SK-N-SH treated with all-trans-retinoic acid at 6 μM for 48 hours (cell line): ENCODE measurements around the gene MYLK.

Experiments
- RARB ChIP-seq: fragments of 250-450 bp; sonication (Bioruptor Pico); IDR thresholded peaks from 2 replicates; pipeline ENCODE4 v1.8.0; 2021; ENCODE audit warnings: mild to moderate bottlenecking, moderate library complexity
- TCF4 ChIP-seq: fragments of 250-450 bp; sonication (Bioruptor Pico); IDR thresholded peaks from 2 replicates; pipeline ENCODE4 v1.8.0; 2021; ENCODE audit warnings: mild to moderate bottlenecking, moderate library complexity, borderline replicate concordance
- ZFP30 ChIP-seq: fragments of 450-650 bp; formaldehyde crosslinking; IDR thresholded peaks from 2 replicates; pipeline ENCODE4 v1.5.0; 2022; ENCODE audit warnings: mild to moderate bottlenecking, moderate library complexity
- ZNF8 ChIP-seq: fragments of 450-650 bp; formaldehyde crosslinking; IDR thresholded peaks from 2 replicates; pipeline ENCODE4 v1.5.0; 2020; ENCODE audit warnings: mild to moderate bottlenecking, moderate library complexity
- TF ChIP-seq, protein P1 (sequence below): fragments of 250-450 bp; sonication (Bioruptor Pico); IDR thresholded peaks from 2 replicates; pipeline ENCODE4 v1.8.0; 2021; ENCODE audit warnings: low read depth, mild to moderate bottlenecking, moderate library complexity, borderline replicate concordance

DNA sequence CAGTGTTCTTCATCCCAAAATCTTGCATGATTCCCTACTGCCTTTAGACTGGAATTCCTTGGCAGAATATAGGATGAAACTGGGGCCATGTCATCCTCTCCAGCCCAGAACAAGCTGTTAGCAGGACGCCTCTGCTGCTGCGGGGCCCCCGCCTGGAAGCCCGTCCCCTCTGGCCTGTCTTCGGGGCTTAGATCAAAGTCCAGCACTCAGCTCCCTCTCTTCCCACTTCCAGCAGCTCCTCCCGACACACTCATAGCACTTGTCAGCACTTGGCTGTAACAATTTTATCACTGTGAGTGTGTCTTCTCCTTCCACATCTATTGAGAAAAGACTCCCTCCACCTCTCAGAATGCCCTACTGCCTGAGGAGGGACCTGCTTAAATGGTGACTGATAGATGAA is 187.3 kb downstream of the MYLK start:
- TF ChIP-seq RARB: no peak
- TF ChIP-seq, protein P1, sequence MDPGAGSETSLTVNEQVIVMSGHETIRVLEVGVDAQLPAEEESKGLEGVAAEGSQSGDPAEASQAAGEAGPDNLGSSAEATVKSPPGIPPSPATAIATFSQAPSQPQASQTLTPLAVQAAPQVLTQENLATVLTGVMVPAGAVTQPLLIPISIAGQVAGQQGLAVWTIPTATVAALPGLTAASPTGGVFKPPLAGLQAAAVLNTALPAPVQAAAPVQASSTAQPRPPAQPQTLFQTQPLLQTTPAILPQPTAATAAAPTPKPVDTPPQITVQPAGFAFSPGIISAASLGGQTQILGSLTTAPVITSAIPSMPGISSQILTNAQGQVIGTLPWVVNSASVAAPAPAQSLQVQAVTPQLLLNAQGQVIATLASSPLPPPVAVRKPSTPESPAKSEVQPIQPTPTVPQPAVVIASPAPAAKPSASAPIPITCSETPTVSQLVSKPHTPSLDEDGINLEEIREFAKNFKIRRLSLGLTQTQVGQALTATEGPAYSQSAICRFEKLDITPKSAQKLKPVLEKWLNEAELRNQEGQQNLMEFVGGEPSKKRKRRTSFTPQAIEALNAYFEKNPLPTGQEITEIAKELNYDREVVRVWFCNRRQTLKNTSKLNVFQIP (CRISPR knock-in tag): no peak
- TF ChIP-seq ZNF8 (CRISPR knock-in tag): no peak
- no peak for TF ChIP-seq TCF4 (CRISPR knock-in tag)
- no peak for TF ChIP-seq ZFP30 (CRISPR knock-in tag)
